OCI-LY7 (cell line): Measurements from ENCODE around the gene PHF24. TPM values are rescaled to one million over a fixed set of nuclear protein-coding genes. Genes with fewer than 3 reads are reported as not detected.

Experiments used
- BruUV-seq: library from RNA; stranded (reverse); fragments of 400-500 nt; replicated peaks from 2 replicates; lab custom pipeline; 2021; lab: Mats Ljungman, UMichigan
- CTCF ChIA-PET: fragments of 300-600 bp; sonication (Branson Sonifier 250); formaldehyde crosslinking; loops from one replicate; lab custom pipeline; 2022; ENCODE audit warnings: antibody characterized with exemption; ENCODE audit not compliant: unreplicated experiment; lab: Charles Lee
- POLR2A ChIA-PET: fragments of 300-600 bp; sonication (Branson Sonifier 250); formaldehyde crosslinking; loops from one replicate; lab custom pipeline; 2022; ENCODE audit warnings: antibody characterized with exemption; lab: Charles Lee
- DNase-seq: peaks from one replicate; pipeline ENCODE4 v3.0.0-alpha.2; 2015; ENCODE audit warnings: low spot score
- H2AFZ ChIP-seq: fragments of 200-600 bp; sonication (generic), shearing (Covaris generic); 2 replicates; pipeline ENCODE4 v1.6.1; 2014; ENCODE audit warnings: mild to moderate bottlenecking, antibody characterized with exemption, low read length, moderate library complexity
- H3K27ac ChIP-seq: fragments of 200-600 bp; sonication (generic); 2 replicates; pipeline ENCODE4 v1.5.1; 2014; ENCODE audit warnings: mixed run types, low read depth, mild to moderate bottlenecking, moderate library complexity, low read length, inconsistent platforms; ENCODE audit not compliant: poor library complexity, severe bottlenecking
- H3K36me3 ChIP-seq: fragments of 200-600 bp; sonication (generic); 2 replicates; pipeline ENCODE4 v1.6.1; 2014; ENCODE audit warnings: mild to moderate bottlenecking, antibody characterized with exemption, low read length, moderate library complexity, mixed read lengths; ENCODE audit not compliant: insufficient read depth
- H3K4me1 ChIP-seq: fragments of 200-600 bp; sonication (generic); 2 replicates; pipeline ENCODE4 v1.5.1; 2014; ENCODE audit warnings: mild to moderate bottlenecking, low read length; ENCODE audit not compliant: insufficient read depth, poor library complexity, severe bottlenecking
- H3K4me2 ChIP-seq: fragments of 200-600 bp; sonication (generic); 2 replicates; pipeline ENCODE4 v1.6.1; 2014; ENCODE audit warnings: mild to moderate bottlenecking, low read length
- H3K4me3 ChIP-seq: fragments of 200-600 bp; sonication (generic); 2 replicates; pipeline ENCODE4 v1.5.1; 2014; ENCODE audit warnings: mild to moderate bottlenecking, low read depth, low read length; ENCODE audit not compliant: poor library complexity, severe bottlenecking
- H3K79me2 ChIP-seq: fragments of 200-600 bp; sonication (generic); 2 replicates; pipeline ENCODE4 v1.6.1; 2016; ENCODE audit warnings: low read depth, mild to moderate bottlenecking, low read length, moderate library complexity, mixed read lengths; ENCODE audit not compliant: insufficient read depth
- H3K9me2 ChIP-seq: fragments of 200-600 bp; sonication (generic); 2 replicates; pipeline ENCODE4 v1.6.1; 2016; ENCODE audit warnings: mild to moderate bottlenecking, low read length, mixed read lengths; ENCODE audit not compliant: insufficient read depth
- H3K9me3 ChIP-seq: fragments of 200-600 bp; sonication (generic); 2 replicates; pipeline ENCODE4 v1.6.1; 2014; ENCODE audit warnings: mild to moderate bottlenecking, mixed run types, low read length, mixed read lengths
- H4K20me1 ChIP-seq: fragments of 200-600 bp; sonication (generic); 2 replicates; pipeline ENCODE4 v1.6.1; 2014; ENCODE audit warnings: mild to moderate bottlenecking, antibody characterized with exemption, low read length, moderate library complexity, mixed read lengths; ENCODE audit not compliant: insufficient read depth
- EZH2phosphoT487 ChIP-seq: fragments of 200-600 bp; sonication (generic); IDR thresholded peaks from 2 replicates; pipeline ENCODE4 v1.6.1; 2018; ENCODE audit warnings: low read depth, borderline replicate concordance, mild to moderate bottlenecking, mixed run types, antibody characterized with exemption, low read length, moderate library complexity, mixed read lengths
- intact Hi-C: fragments of 100-400 bp; cut with micrococcal nuclease; formaldehyde crosslinking; loops from one replicate; pipeline ENCODE4 v1.10.0; 2022; ENCODE audit not compliant: unreplicated experiment
- total RNA-seq, 2 experiments: library from RNA; depleted of rRNA in 1 of 2; stranded (reverse); fragments of >200 nt in 1 of 2; shearing (Covaris generic) in 1 of 2; gene quantifications; 2 replicates each; pipeline ENCODE4 v1.2.3, GENCODE V29; 2014 to 2022
- TF ChIP-seq, protein P1 (sequence below): fragments of 200-600 bp; sonication (generic); conservative IDR thresholded peaks from 2 replicates; pipeline ENCODE4 v1.5.1; 2014; ENCODE audit warnings: mild to moderate bottlenecking, antibody characterized with exemption, low read length, moderate library complexity, mixed read lengths

PHF24 gene
- total RNA-seq, 2 experiments from 2014 or later, result not detected

DNA sequence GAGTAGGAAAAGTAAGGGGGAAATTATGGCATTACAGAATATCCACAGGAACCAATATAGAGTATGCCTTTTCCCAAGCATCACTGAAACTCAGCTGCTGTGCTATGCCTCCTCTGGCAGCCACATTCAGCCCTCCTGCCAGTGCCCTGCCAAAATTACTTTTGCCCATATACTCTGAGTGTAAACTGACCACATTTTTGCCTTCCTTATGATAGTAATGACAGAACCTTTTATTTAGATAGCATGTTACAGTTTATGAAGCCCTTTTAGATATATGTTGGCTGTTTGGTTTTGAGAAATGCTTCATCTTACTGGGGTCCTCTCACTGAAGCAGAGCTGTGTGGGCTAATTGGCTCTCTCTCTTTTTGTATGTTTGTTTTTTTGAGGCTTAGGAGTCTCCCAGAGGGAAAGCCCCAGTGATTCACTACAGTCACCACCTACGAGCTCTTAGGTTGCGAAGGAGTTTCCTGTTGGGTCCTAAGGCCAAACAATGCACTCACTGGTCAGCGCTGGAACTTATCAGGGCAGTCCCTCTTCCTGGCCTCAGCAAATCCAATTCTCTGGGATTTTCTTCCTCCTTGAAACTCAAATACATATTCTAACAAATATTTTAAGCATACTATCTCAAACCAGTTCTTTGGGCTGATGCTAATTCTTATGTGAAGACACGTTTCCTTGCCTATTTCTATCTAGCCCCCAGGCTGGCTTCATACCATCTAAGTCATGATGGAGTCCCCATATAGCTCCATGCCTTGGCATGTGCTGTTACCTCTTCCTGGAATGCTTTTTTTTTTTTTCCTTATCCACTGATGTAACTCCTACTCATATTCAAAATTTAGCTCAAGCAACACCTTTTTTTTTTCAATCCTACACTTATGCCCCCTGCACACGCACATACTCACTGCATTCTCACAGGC lies 3.7 kb downstream of the PHF24 start:
- BruUV-seq, result no TSS peak
- Histone ChIP-seq H3K79me2 (no peaks in the 10 kb centered on the region), H3K27ac (no peak overlapping the region), H3K9me3 (no peaks in the 10 kb centered on the region), H3K9me2 (no peaks in the 10 kb centered on the region), H2AFZ (no peak overlapping the region), H3K4me1 (no peaks in the 10 kb centered on the region), H4K20me1 (no peaks in the 10 kb centered on the region), H3K4me3 (no peak overlapping the region), H3K36me3 (no peaks in the 10 kb centered on the region), H3K4me2 (no peak overlapping the region)
- no peak for DNase-seq
- TF ChIP-seq EZH2phosphoT487, result no peak
- TF ChIP-seq, protein P1, sequence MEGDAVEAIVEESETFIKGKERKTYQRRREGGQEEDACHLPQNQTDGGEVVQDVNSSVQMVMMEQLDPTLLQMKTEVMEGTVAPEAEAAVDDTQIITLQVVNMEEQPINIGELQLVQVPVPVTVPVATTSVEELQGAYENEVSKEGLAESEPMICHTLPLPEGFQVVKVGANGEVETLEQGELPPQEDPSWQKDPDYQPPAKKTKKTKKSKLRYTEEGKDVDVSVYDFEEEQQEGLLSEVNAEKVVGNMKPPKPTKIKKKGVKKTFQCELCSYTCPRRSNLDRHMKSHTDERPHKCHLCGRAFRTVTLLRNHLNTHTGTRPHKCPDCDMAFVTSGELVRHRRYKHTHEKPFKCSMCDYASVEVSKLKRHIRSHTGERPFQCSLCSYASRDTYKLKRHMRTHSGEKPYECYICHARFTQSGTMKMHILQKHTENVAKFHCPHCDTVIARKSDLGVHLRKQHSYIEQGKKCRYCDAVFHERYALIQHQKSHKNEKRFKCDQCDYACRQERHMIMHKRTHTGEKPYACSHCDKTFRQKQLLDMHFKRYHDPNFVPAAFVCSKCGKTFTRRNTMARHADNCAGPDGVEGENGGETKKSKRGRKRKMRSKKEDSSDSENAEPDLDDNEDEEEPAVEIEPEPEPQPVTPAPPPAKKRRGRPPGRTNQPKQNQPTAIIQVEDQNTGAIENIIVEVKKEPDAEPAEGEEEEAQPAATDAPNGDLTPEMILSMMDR, result no peak
- CTCF ChIA-PET, result no interaction called here
- intact Hi-C loops, result no loop called here
- POLR2A ChIA-PET, result interaction anchor here (0.6 kb wide), 2 partner anchors 413 to 1366 kb away, joined by 4 read pairs; no protein-coding TSS in a partner anchor

DNA sequence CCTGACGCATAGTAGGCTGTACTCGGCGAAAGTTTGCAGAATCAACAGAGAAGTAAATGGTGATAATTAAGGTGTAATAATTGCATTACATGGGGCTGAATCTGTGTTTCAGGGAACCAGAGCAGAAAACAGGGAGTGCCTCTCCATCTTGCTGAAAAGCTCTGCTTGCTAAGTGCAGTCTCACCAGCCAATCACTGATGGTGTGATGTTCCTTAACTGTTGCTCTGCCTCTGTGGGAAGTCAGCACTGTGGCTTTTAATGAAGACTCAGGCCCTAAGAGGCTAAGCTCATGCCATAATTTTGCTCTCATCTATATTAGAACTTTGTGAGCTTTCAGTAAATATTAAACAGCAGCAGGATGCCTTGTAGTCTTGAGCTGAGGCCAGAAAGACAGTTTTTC lies 4.5 kb downstream of the PHF24 start:
- POLR2A ChIA-PET, result no interaction called here

More for the DNA sequence above, 4.5 kb downstream of the PHF24 start:
- no peak overlapping the region for H3K4me3 ChIP-seq
- DNase-seq, result no peak
- no peaks in the 10 kb centered on the region for H3K79me2 ChIP-seq
- no peaks in the 10 kb centered on the region for H3K9me3 ChIP-seq
- H2AFZ ChIP-seq, result no peak overlapping the region
- no peaks in the 10 kb centered on the region for H3K36me3 ChIP-seq
- CTCF ChIA-PET, result no interaction called here
- H3K9me2 ChIP-seq, result no peaks in the 10 kb centered on the region
- no peaks in the 10 kb centered on the region for H3K4me1 ChIP-seq
- intact Hi-C loops, result no loop called here
- H4K20me1 ChIP-seq, result no peaks in the 10 kb centered on the region
- BruUV-seq, result no TSS peak
- no peak overlapping the region for H3K27ac ChIP-seq
- TF ChIP-seq, protein P1, result no peak
- H3K4me2 ChIP-seq, result no peak overlapping the region
